GM23338 (cell line): ENCODE measurements around the gene MEGF6. TPM values are rescaled to one million over a fixed set of nuclear protein-coding genes. Genes with fewer than 3 reads are reported as not detected.

Experiments used
- ATAC-seq: fragments of 200-7000 bp; cut with Tn5 transposase; 3 replicates; pipeline ENCODE4 v1.9.1; 2020
- DNase-seq: peaks from one replicate; pipeline ENCODE4 v3.0.0-alpha.2; 2015; ENCODE audit warnings: low spot score
- H2AFZ ChIP-seq: fragments of 200-600 bp; sonication (generic); 2 replicates; pipeline ENCODE4 v1.8.0; 2016; ENCODE audit warnings: antibody characterized with exemption, mild to moderate bottlenecking, moderate library complexity
- H3F3A ChIP-seq: fragments of 200-600 bp; sonication (generic); replicated peaks from 2 replicates; pipeline ENCODE4 v1.8.0; 2017; ENCODE audit warnings: antibody characterized with exemption, mixed run types, low read depth
- H3K27ac ChIP-seq: fragments of 200-600 bp; sonication (generic); 2 replicates; pipeline ENCODE4 v1.6.1; 2016; ENCODE audit warnings: low read depth
- H3K27me3 ChIP-seq: fragments of 200-600 bp; sonication (generic); 2 replicates; pipeline ENCODE4 v1.8.0; 2016; ENCODE audit warnings: mild to moderate bottlenecking, mixed run types, moderate library complexity; ENCODE audit not compliant: insufficient read depth
- H3K36me3 ChIP-seq: fragments of 200-600 bp; sonication (generic); 2 replicates; pipeline ENCODE4 v1.8.0; 2016; ENCODE audit warnings: mild to moderate bottlenecking; ENCODE audit not compliant: insufficient read depth
- H3K4me1 ChIP-seq: fragments of 200-600 bp; sonication (generic); 2 replicates; pipeline ENCODE4 v1.8.0; 2016; ENCODE audit warnings: mild to moderate bottlenecking, moderate library complexity; ENCODE audit not compliant: insufficient read depth
- H3K4me2 ChIP-seq: fragments of 200-600 bp; sonication (generic); 2 replicates; pipeline ENCODE4 v1.7.1; 2017; ENCODE audit warnings: mixed run types
- H3K4me3 ChIP-seq: fragments of 200-600 bp; sonication (generic); 2 replicates; pipeline ENCODE4 v1.6.1; 2016; ENCODE audit warnings: mixed run types
- H3K79me2 ChIP-seq: fragments of 200-600 bp; sonication (generic); replicated peaks from 2 replicates; pipeline ENCODE4 v1.8.0; 2017; ENCODE audit warnings: mild to moderate bottlenecking; ENCODE audit not compliant: insufficient read depth
- H3K9me2 ChIP-seq: fragments of 200-600 bp; sonication (generic); 2 replicates; pipeline ENCODE4 v1.8.0; 2017; ENCODE audit not compliant: insufficient read depth
- H4K20me1 ChIP-seq: fragments of 200-600 bp; sonication (generic); replicated peaks from 2 replicates; pipeline ENCODE4 v1.8.0; 2017; ENCODE audit warnings: mild to moderate bottlenecking; ENCODE audit not compliant: insufficient read depth
- H3K27ac Mint-ChIP-seq: 2 replicates; pipeline ENCODE4 v1.8.0; 2020; ENCODE audit warnings: inconsistent platforms, mild to moderate bottlenecking, moderate library complexity, mixed read lengths
- H3K27me3 Mint-ChIP-seq: 3 replicates; pipeline ENCODE4 v1.8.0; 2022; ENCODE audit warnings: low read depth, mild to moderate bottlenecking, moderate library complexity, mixed read lengths, inconsistent platforms; ENCODE audit not compliant: insufficient read depth, poor library complexity
- H3K36me3 Mint-ChIP-seq: 3 replicates; pipeline ENCODE4 v1.8.0; 2021; ENCODE audit warnings: low read depth, mild to moderate bottlenecking, inconsistent platforms, moderate library complexity, mixed read lengths
- H3K4me1 Mint-ChIP-seq: 3 replicates; pipeline ENCODE4 v1.8.0; 2020; ENCODE audit warnings: mild to moderate bottlenecking, inconsistent platforms, mixed read lengths
- H3K4me3 Mint-ChIP-seq: 3 replicates; pipeline ENCODE4 v1.8.0; 2021; ENCODE audit warnings: moderate library complexity, mild to moderate bottlenecking, inconsistent platforms, mixed read lengths
- H3K9me3 Mint-ChIP-seq: 3 replicates; pipeline ENCODE4 v1.8.0; 2020; ENCODE audit warnings: moderate library complexity, mild to moderate bottlenecking, inconsistent platforms, mixed read lengths
- CREB1 ChIP-seq: fragments of 250-450 bp; sonication (Bioruptor Pico); IDR thresholded peaks from 2 replicates; pipeline ENCODE4 v1.5.0; 2020; ENCODE audit warnings: low read depth, mild to moderate bottlenecking, moderate library complexity
- CTCF ChIP-seq, 2 experiments: fragments of 200-600 bp in 1 of 2; sonication (generic) in 1 of 2; conservative IDR thresholded peaks; 2 replicates each; pipeline versions ENCODE4 v1.5.1 to v1.6.1; 2016 to 2017; ENCODE audit warnings: antibody characterized with exemption in 2 of 2, low read depth in 2 of 2, mild to moderate bottlenecking in 2 of 2, moderate library complexity in 1 of 2
- EZH2 ChIP-seq: fragments of 200-600 bp; sonication (generic); IDR thresholded peaks from one replicate; pipeline ENCODE4 v1.8.0; 2017; ENCODE audit warnings: antibody characterized with exemption, mild to moderate bottlenecking, low read depth; ENCODE audit not compliant: unreplicated experiment
- EZH2phosphoT487 ChIP-seq: fragments of 200-600 bp; sonication (generic); IDR thresholded peaks from one replicate; pipeline ENCODE4 v1.8.1; 2018; ENCODE audit warnings: antibody characterized with exemption; ENCODE audit not compliant: unreplicated experiment
- JUNB ChIP-seq: IDR thresholded peaks from one replicate; pipeline ENCODE4 v1.6.1; 2016; ENCODE audit warnings: antibody characterized with exemption; ENCODE audit not compliant: unreplicated experiment
- NANOG ChIP-seq: IDR thresholded peaks from 2 replicates; pipeline ENCODE4 v1.6.1; 2016; ENCODE audit warnings: antibody characterized with exemption, borderline replicate concordance
- POLR2AphosphoS5 ChIP-seq: IDR thresholded peaks from 2 replicates; pipeline ENCODE4 v1.6.1; 2016; ENCODE audit warnings: antibody characterized with exemption, low read depth
- REST ChIP-seq: IDR thresholded peaks from one replicate; pipeline ENCODE4 v1.6.1; 2018; ENCODE audit warnings: antibody characterized with exemption; ENCODE audit not compliant: unreplicated experiment
- STAT1 ChIP-seq: IDR thresholded peaks from one replicate; pipeline ENCODE4 v1.6.1; 2016; ENCODE audit warnings: antibody characterized with exemption; ENCODE audit not compliant: unreplicated experiment
- ZNF114 ChIP-seq: fragments of 250-450 bp; sonication (Bioruptor Pico); IDR thresholded peaks from 2 replicates; pipeline ENCODE4 v1.5.0; 2020; ENCODE audit warnings: mild to moderate bottlenecking, moderate library complexity
- ZNF331 ChIP-seq: fragments of 250-450 bp; sonication (Bioruptor Pico); IDR thresholded peaks from 2 replicates; pipeline ENCODE4 v1.5.0; 2020; ENCODE audit warnings: low read depth, mild to moderate bottlenecking, moderate library complexity
- polyA plus RNA-seq: library from polyadenylated mRNA; unstranded; fragments of >200 nt; fragmentation: Nextera tagmentation; extraction: Ambion mirVana; gene quantifications from 2 replicates; pipeline ENCODE4 v1.2.1, GENCODE V29; 2016
- total RNA-seq: library from RNA; depleted of rRNA; stranded (reverse); fragments of >200 nt; shearing (Covaris generic); gene quantifications from 2 replicates; pipeline ENCODE4 v1.2.3, GENCODE V29; 2014
- TF ChIP-seq, protein P1 (sequence below): fragments of 250-450 bp; sonication (Bioruptor Pico); IDR thresholded peaks from 2 replicates; pipeline ENCODE4 v1.5.0; 2020; ENCODE audit warnings: mild to moderate bottlenecking, moderate library complexity
- TF ChIP-seq, protein P2 (sequence below): IDR thresholded peaks from 2 replicates; pipeline ENCODE4 v1.6.1; 2016; ENCODE audit warnings: antibody characterized with exemption

Gene MEGF6
- total and polyA plus RNA-seq, 2 experiments from 2014 or later = 4.0 to 21.4 TPM

DNA sequence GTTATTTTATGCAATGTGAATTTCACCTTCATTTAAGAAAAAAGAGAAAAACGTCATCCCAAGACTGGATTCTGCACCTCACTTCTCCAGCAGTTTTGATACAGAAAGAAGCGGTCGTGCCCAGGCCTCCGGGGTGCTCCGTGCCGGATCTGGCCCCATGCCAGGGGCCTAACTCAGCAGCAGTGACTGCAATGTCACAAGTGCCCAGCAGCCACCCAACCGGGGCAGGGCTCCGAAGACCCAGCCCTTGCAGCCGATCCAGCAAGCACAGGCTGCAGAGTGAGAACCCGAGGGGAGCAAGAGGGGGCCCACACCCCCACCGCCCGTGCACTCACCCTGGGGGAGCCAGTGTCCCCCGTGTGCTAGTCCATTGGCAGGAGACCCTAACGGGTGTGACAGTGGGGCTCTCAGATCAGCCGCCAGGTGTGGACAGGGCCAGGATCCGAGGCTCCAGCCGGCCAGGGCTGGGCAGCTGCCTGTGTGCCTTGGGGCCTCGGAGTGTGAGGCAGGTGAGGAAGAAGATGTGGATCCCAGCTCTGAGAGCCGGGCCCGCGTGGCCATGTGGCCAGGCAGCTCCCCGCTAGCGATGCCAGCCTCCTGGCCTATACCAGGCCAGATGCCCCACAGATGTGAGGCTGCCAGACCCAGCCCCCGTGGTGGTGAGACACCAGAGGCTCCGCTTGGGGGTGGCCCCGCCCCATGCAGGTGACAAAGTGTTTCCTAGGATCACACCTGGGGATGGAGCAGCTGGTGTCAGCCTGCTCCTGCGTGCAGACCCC, 60.6 kb downstream of the MEGF6 start:
- ATAC-seq (no peak), DNase-seq (no peak)
- Histone ChIP-seq H3F3A (no peaks in the 10 kb centered on the region), H3K27me3 (no peaks in the 10 kb centered on the region), H3K36me3 (no peaks in the 10 kb centered on the region), H4K20me1 (no peaks in the 10 kb centered on the region), H3K79me2 (no peaks in the 10 kb centered on the region), H3K9me2 (no peaks in the 10 kb centered on the region), H2AFZ (no peak overlapping the region), H3K4me2 (no peak overlapping the region), H3K4me1 (no peaks in the 10 kb centered on the region), H3K4me3 (no peak overlapping the region), H3K27ac (no peak overlapping the region)
- TF ChIP-seq REST (no peak), EZH2 (no peak), POLR2AphosphoS5 (no peak), CTCF (conservative IDR thresholded peaks at IDR 0.05; ENCODE audit: low read depth in 2 of 2) (no peak), STAT1 (no peak), EZH2phosphoT487 (no peak), ZNF331 (CRISPR knock-in tag) (no peak), CREB1 (CRISPR knock-in tag) (no peak), NANOG (no peak), JUNB (no peak), ZNF114 (CRISPR knock-in tag) (no peak)
- TF ChIP-seq, protein P1, sequence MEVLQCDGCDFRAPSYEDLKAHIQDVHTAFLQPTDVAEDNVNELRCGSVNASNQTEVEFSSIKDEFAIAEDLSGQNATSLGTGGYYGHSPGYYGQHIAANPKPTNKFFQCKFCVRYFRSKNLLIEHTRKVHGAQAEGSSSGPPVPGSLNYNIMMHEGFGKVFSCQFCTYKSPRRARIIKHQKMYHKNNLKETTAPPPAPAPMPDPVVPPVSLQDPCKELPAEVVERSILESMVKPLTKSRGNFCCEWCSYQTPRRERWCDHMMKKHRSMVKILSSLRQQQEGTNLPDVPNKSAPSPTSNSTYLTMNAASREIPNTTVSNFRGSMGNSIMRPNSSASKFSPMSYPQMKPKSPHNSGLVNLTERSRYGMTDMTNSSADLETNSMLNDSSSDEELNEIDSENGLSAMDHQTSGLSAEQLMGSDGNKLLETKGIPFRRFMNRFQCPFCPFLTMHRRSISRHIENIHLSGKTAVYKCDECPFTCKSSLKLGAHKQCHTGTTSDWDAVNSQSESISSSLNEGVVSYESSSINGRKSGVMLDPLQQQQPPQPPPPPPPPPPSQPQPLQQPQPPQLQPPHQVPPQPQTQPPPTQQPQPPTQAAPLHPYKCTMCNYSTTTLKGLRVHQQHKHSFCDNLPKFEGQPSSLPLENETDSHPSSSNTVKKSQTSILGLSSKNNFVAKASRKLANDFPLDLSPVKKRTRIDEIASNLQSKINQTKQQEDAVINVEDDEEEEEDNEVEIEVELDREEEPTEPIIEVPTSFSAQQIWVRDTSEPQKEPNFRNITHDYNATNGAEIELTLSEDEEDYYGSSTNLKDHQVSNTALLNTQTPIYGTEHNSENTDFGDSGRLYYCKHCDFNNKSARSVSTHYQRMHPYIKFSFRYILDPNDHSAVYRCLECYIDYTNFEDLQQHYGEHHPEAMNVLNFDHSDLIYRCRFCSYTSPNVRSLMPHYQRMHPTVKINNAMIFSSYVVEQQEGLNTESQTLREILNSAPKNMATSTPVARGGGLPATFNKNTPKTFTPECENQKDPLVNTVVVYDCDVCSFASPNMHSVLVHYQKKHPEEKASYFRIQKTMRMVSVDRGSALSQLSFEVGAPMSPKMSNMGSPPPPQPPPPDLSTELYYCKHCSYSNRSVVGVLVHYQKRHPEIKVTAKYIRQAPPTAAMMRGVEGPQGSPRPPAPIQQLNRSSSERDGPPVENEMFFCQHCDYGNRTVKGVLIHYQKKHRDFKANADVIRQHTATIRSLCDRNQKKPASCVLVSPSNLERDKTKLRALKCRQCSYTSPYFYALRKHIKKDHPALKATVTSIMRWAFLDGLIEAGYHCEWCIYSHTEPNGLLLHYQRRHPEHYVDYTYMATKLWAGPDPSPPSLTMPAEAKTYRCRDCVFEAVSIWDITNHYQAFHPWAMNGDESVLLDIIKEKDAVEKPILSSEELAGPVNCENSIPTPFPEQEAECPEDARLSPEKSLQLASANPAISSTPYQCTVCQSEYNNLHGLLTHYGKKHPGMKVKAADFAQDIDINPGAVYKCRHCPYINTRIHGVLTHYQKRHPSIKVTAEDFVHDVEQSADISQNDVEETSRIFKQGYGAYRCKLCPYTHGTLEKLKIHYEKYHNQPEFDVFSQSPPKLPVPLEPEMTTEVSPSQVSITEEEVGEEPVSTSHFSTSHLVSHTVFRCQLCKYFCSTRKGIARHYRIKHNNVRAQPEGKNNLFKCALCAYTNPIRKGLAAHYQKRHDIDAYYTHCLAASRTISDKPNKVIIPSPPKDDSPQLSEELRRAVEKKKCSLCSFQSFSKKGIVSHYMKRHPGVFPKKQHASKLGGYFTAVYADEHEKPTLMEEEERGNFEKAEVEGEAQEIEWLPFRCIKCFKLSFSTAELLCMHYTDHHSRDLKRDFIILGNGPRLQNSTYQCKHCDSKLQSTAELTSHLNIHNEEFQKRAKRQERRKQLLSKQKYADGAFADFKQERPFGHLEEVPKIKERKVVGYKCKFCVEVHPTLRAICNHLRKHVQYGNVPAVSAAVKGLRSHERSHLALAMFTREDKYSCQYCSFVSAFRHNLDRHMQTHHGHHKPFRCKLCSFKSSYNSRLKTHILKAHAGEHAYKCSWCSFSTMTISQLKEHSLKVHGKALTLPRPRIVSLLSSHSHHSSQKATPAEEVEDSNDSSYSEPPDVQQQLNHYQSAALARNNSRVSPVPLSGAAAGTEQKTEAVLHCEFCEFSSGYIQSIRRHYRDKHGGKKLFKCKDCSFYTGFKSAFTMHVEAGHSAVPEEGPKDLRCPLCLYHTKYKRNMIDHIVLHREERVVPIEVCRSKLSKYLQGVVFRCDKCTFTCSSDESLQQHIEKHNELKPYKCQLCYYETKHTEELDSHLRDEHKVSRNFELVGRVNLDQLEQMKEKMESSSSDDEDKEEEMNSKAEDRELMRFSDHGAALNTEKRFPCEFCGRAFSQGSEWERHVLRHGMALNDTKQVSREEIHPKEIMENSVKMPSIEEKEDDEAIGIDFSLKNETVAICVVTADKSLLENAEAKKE (CRISPR knock-in tag) = no peak
- TF ChIP-seq, protein P2, sequence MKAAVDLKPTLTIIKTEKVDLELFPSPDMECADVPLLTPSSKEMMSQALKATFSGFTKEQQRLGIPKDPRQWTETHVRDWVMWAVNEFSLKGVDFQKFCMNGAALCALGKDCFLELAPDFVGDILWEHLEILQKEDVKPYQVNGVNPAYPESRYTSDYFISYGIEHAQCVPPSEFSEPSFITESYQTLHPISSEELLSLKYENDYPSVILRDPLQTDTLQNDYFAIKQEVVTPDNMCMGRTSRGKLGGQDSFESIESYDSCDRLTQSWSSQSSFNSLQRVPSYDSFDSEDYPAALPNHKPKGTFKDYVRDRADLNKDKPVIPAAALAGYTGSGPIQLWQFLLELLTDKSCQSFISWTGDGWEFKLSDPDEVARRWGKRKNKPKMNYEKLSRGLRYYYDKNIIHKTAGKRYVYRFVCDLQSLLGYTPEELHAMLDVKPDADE = no peak
- H3K27ac Mint-ChIP-seq = no peak overlapping the region
- H3K27me3 Mint-ChIP-seq = no peaks in the 10 kb centered on the region
- H3K4me3 Mint-ChIP-seq = no peak overlapping the region
- H3K9me3 Mint-ChIP-seq = no peaks in the 10 kb centered on the region
- no peaks in the 10 kb centered on the region for H3K36me3 Mint-ChIP-seq
- peaks cover 10% of the 10 kb centered on the region for H3K4me1 Mint-ChIP-seq
